ENCODE measurements around the gene BLOC1S2. TPM values are rescaled to one million over a fixed set of nuclear protein-coding genes. Genes with fewer than 3 reads are reported as not detected.

BLOC1S2 gene
- total RNA-seq, 1 donor from 2014 or later, result 93.9 TPM

GRCh38 chr10:100291356-100291755 lies 4.9 kb upstream of the BLOC1S2 start:
- no peaks in the 10 kb centered on the region for H3K36me3 ChIP-seq (ENCODE audit: insufficient read depth, low read length)
- no peak for FAIRE-seq
- H3K4me3 ChIP-seq (ENCODE audit: insufficient read depth, low read depth, low read length), result no peak overlapping the region
- H4K20me1 ChIP-seq (ENCODE audit: insufficient read depth, low read length), result no peaks in the 10 kb centered on the region
- peaks cover 44% of the 10 kb centered on the region for H3K27me3 Mint-ChIP-seq (ENCODE audit: low read depth, unreplicated experiment)
- H3K27me3 ChIP-seq (ENCODE audit: insufficient read depth, low read length), result peaks cover 25% of the 10 kb centered on the region
- no peak overlapping the region for H3K4me2 ChIP-seq (ENCODE audit: low read length)
- H3K27ac ChIP-seq (ENCODE audit: low read depth, low read length), result no peak overlapping the region
- TF ChIP-seq CTCF (IDR thresholded peaks at IDR 0.05; ENCODE audit: insufficient read depth, low read depth, low read length), result no peak
- no peak for TF ChIP-seq EZH2 (IDR thresholded peaks at IDR 0.05; ENCODE audit: insufficient read depth, low read length)
- H3K79me2 ChIP-seq (ENCODE audit: insufficient read depth, low read length), result no peaks in the 10 kb centered on the region
- no peak overlapping the region for H3K27ac Mint-ChIP-seq (ENCODE audit: unreplicated experiment)
- H3K4me1 ChIP-seq (ENCODE audit: insufficient read depth, low read length), result peaks cover 6% of the 10 kb centered on the region
- H3K4me1 Mint-ChIP-seq (ENCODE audit: low read depth, unreplicated experiment), result peaks cover 6% of the 10 kb centered on the region
- H3K9ac ChIP-seq (ENCODE audit: low read length), result no peak overlapping the region
- H3K9me3 Mint-ChIP-seq (ENCODE audit: unreplicated experiment), result peaks cover 2% of the 10 kb centered on the region
- H3K9me3 ChIP-seq (ENCODE audit: insufficient read depth, low read depth, low read length), result no peaks in the 10 kb centered on the region
- H2AFZ ChIP-seq (ENCODE audit: low read depth, low read length), result no peak overlapping the region
- no peak for DNase-seq (ENCODE audit: low read depth)
- no peak overlapping the region for H3K4me3 Mint-ChIP-seq (ENCODE audit: unreplicated experiment)
- H3K36me3 Mint-ChIP-seq (ENCODE audit: low read depth, unreplicated experiment), result no peaks in the 10 kb centered on the region

- no peaks in the 10 kb centered on the region for H3K9me3 ChIP-seq (ENCODE audit: insufficient read depth, low read depth, low read length)
- H2AFZ ChIP-seq (ENCODE audit: low read depth, low read length), result no peak overlapping the region
- peaks cover 4% of the 10 kb centered on the region for H3K36me3 Mint-ChIP-seq (ENCODE audit: low read depth, unreplicated experiment)
Observed at GRCh38 chr10:100289641-100290040, 3.2 kb upstream of the BLOC1S2 start.

More at GRCh38 chr10:100289641-100290040, 3.2 kb upstream of the BLOC1S2 start:
- no peak overlapping the region for H3K4me2 ChIP-seq (ENCODE audit: low read length)
- no peak overlapping the region for H3K9ac ChIP-seq (ENCODE audit: low read length)
- TF ChIP-seq EZH2 (IDR thresholded peaks at IDR 0.05; ENCODE audit: insufficient read depth, low read length) (no peak), CTCF (IDR thresholded peaks at IDR 0.05; ENCODE audit: insufficient read depth, low read depth, low read length) (no peak)
- H3K27ac ChIP-seq (ENCODE audit: low read depth, low read length), result no peak overlapping the region
- Mint-ChIP-seq H3K9me3 (ENCODE audit: unreplicated experiment) (no peaks in the 10 kb centered on the region), H3K4me1 (ENCODE audit: low read depth, unreplicated experiment) (peaks cover 13% of the 10 kb centered on the region), H3K27ac (ENCODE audit: unreplicated experiment) (no peak overlapping the region), H3K27me3 (ENCODE audit: low read depth, unreplicated experiment) (peaks cover 34% of the 10 kb centered on the region), H3K4me3 (ENCODE audit: unreplicated experiment) (no peak overlapping the region)
- peaks cover 12% of the 10 kb centered on the region for H3K4me1 ChIP-seq (ENCODE audit: insufficient read depth, low read length)
- FAIRE-seq, result no peak
- H3K27me3 ChIP-seq (ENCODE audit: insufficient read depth, low read length), result peaks cover 25% of the 10 kb centered on the region
- DNase-seq (ENCODE audit: low read depth), result no peak
- H3K79me2 ChIP-seq (ENCODE audit: insufficient read depth, low read length), result peaks cover 13% of the 10 kb centered on the region
- no peaks in the 10 kb centered on the region for H3K36me3 ChIP-seq (ENCODE audit: insufficient read depth, low read length)
- no peaks in the 10 kb centered on the region for H4K20me1 ChIP-seq (ENCODE audit: insufficient read depth, low read length)
- H3K4me3 ChIP-seq (ENCODE audit: insufficient read depth, low read depth, low read length), result no peak overlapping the region

Data from astrocyte (in vitro differentiated cells and primary cell).